ENCODE measurements around the gene NR2E1. TPM values are rescaled to one million over a fixed set of nuclear protein-coding genes. Genes with fewer than 3 reads are reported as not detected.

The NR2E1 gene
- polyA plus RNA-seq, 1 of the 3 experiments (the other 2 are of a cell fraction), result not detected

- POLR2A ChIA-PET, result no interaction called here
- H3K27me3 ChIP-seq (ENCODE audit: insufficient read depth), result peaks cover 4% of the 10 kb centered on the region
- no peaks in the 10 kb centered on the region for H3K9me2 ChIP-seq
- CTCF ChIA-PET, result interaction anchor here (0.9 to 1.4 kb wide), 2 partner anchors 14 to 18 kb away, joined by 3 to 4 read pairs; no protein-coding TSS in a partner anchor
- H4K20me1 ChIP-seq (ENCODE audit: insufficient read depth), result no peaks in the 10 kb centered on the region
- no peaks in the 10 kb centered on the region for H3F3A ChIP-seq (replicated peaks; ENCODE audit: insufficient read depth)
- H3K9ac ChIP-seq, result no peak overlapping the region
- no peaks in the 10 kb centered on the region for H3K79me2 ChIP-seq (ENCODE audit: insufficient read depth)
- TF ChIP-seq RAD21 (IDR thresholded peaks at IDR 0.05; ENCODE audit: low read length), result no peak
- no peak for TF ChIP-seq MEF2A (IDR thresholded peaks at IDR 0.05; ENCODE audit: borderline replicate concordance, low read depth)
- TF ChIP-seq RFX5 (IDR thresholded peaks at IDR 0.05; ENCODE audit: low read length), result no peak
- no peak for TF ChIP-seq SMC3 (IDR thresholded peaks at IDR 0.05; ENCODE audit: low read depth, low read length)
- no peak for TF ChIP-seq USF2 (IDR thresholded peaks at IDR 0.05; ENCODE audit: borderline replicate concordance, low read depth, low read length)
- TF ChIP-seq ZBTB33 (IDR thresholded peaks at IDR 0.05; ENCODE audit: borderline replicate concordance, low read depth), result no peak
- TF ChIP-seq NFIC (IDR thresholded peaks at IDR 0.05; ENCODE audit: borderline replicate concordance), result no peak
- no peak for TF ChIP-seq FOXJ3 (CRISPR knock-in tag; IDR thresholded peaks at IDR 0.05)
- TF ChIP-seq USF1 (IDR thresholded peaks at IDR 0.05; ENCODE audit: borderline replicate concordance, low read depth), result no peak
- no peak for TF ChIP-seq EP300 (IDR thresholded peaks at IDR 0.05; ENCODE audit: borderline replicate concordance in 1 of 2, low read depth in 1 of 2, low read length in 1 of 2)
- no peak for TF ChIP-seq FOSL2 (IDR thresholded peaks at IDR 0.05; ENCODE audit: borderline replicate concordance, low read depth)
- TF ChIP-seq RXRA (IDR thresholded peaks at IDR 0.05; ENCODE audit: borderline replicate concordance, low read depth), result no peak
- TF ChIP-seq RCOR1 (IDR thresholded peaks at IDR 0.05; ENCODE audit: low read length), result no peak
- no peak for TF ChIP-seq CHD2 (IDR thresholded peaks at IDR 0.05; ENCODE audit: low read length, partially characterized antibody)
- TF ChIP-seq ELF1 (IDR thresholded peaks at IDR 0.05), result no peak
- WGBS (ENCODE audit: low lambda C conversion rate), result 87% methylated on average over 43 of the region's 46 CpGs
- peak; percentile 9 for DNase-seq
- no peak overlapping the region for H2AFZ ChIP-seq (ENCODE audit: low read depth)
- H3K4me1 ChIP-seq (ENCODE audit: control insufficient read depth in 1 of 2, insufficient read depth in 2 of 2, low read depth in 1 of 2, low read length in 1 of 2), result no peaks in the 10 kb centered on the region
- H3K4me2 ChIP-seq, result no peak overlapping the region
- no peak overlapping the region for H3K27ac ChIP-seq (ENCODE audit: low read depth in 2 of 2, low read length in 1 of 2)
- no peaks in the 10 kb centered on the region for H3K9me3 ChIP-seq
- no peaks in the 10 kb centered on the region for H3K36me3 ChIP-seq (replicated peaks in 1 of 2; ENCODE audit: control insufficient read depth in 1 of 2, insufficient read depth in 2 of 2, low read length in 1 of 2)
- H3K4me3 ChIP-seq (ENCODE audit: low read depth in 2 of 2, low read length in 1 of 2), result no peak overlapping the region
Measured at GRCh38 chr6:108176281-108177089, 10.7 kb downstream of the NR2E1 start.
